ENCODE data around the gene MED7. TPM values are rescaled to one million over a fixed set of nuclear protein-coding genes. Genes with fewer than 3 reads are reported as not detected.

MED7 gene
- total RNA-seq, 1 experiment from 2014 or later = 11.2 TPM

DNA sequence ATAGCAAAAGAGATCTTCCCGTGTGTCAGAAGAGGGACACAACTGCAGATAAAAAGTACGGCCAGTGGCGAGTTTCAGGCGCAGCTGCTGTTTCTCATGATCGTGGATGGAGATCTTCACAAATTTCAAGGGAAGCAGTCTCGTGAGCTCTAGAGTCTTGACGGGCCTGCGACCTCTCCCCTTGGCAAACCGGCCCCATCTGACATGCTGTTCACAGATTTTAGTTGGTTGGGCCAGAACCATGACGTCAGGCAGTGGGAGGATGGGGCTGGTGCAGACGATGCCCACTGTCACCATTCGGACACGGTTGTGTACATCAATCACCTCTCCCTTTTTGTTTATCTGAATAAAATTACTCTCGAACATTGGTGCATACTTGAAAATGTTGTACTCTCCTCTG, 23.0 kb upstream of the MED7 start:
- Mint-ChIP-seq H3K36me3 (peaks cover 20% of the 10 kb centered on the region), H3K9me3 (peaks cover 20% of the 10 kb centered on the region)

DNA sequence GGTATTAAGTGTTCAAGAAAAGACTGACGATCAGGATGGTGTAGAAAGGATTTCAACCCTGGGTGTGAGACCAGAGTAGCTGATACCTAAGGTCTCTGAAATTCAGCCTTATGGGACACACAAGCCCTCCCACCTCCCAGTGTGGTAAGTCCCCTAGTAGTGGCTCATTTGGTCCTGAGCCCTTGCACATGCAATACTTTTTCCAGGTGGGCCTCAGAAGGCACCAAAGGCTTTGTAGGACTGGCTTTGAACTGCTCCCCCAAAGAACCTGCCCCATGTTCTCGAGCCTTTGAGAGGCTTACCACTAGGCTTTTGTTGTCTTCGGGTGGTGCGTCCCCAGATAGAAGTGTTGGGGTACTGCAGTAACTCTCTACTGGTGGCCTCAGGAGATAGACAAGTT, 22.6 kb upstream of the MED7 start:
- CTCF ChIA-PET = no interaction called here
- ATAC-seq (no peak), DNase-seq (ENCODE audit: low spot score) (no peak)
- Mint-ChIP-seq H3K27ac (no peak overlapping the region), H3K9me3 (peaks cover 16% of the 10 kb centered on the region), H3K36me3 (peaks cover 16% of the 10 kb centered on the region), H3K27me3 (ENCODE audit: low read depth) (peaks cover 2% of the 10 kb centered on the region; the same call in 1 of the 2 replicates), H3K4me3 (no peak overlapping the region), H3K4me1 (peaks cover under 1% of the 10 kb centered on the region; the same call in 1 of the 2 replicates)
- POLR2A ChIA-PET = no interaction called here
- TF ChIP-seq, protein P1, sequence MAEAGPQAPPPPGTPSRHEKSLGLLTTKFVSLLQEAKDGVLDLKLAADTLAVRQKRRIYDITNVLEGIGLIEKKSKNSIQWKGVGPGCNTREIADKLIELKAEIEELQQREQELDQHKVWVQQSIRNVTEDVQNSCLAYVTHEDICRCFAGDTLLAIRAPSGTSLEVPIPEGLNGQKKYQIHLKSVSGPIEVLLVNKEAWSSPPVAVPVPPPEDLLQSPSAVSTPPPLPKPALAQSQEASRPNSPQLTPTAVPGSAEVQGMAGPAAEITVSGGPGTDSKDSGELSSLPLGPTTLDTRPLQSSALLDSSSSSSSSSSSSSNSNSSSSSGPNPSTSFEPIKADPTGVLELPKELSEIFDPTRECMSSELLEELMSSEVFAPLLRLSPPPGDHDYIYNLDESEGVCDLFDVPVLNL (CRISPR knock-in tag; IDR thresholded peaks at IDR 0.05; ENCODE audit: borderline replicate concordance, low read depth) = no peak
- TF ChIP-seq, protein P2, sequence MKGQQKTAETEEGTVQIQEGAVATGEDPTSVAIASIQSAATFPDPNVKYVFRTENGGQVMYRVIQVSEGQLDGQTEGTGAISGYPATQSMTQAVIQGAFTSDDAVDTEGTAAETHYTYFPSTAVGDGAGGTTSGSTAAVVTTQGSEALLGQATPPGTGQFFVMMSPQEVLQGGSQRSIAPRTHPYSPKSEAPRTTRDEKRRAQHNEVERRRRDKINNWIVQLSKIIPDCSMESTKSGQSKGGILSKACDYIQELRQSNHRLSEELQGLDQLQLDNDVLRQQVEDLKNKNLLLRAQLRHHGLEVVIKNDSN (CRISPR knock-in tag; IDR thresholded peaks at IDR 0.05) = no peak
- TF ChIP-seq, protein P3, sequence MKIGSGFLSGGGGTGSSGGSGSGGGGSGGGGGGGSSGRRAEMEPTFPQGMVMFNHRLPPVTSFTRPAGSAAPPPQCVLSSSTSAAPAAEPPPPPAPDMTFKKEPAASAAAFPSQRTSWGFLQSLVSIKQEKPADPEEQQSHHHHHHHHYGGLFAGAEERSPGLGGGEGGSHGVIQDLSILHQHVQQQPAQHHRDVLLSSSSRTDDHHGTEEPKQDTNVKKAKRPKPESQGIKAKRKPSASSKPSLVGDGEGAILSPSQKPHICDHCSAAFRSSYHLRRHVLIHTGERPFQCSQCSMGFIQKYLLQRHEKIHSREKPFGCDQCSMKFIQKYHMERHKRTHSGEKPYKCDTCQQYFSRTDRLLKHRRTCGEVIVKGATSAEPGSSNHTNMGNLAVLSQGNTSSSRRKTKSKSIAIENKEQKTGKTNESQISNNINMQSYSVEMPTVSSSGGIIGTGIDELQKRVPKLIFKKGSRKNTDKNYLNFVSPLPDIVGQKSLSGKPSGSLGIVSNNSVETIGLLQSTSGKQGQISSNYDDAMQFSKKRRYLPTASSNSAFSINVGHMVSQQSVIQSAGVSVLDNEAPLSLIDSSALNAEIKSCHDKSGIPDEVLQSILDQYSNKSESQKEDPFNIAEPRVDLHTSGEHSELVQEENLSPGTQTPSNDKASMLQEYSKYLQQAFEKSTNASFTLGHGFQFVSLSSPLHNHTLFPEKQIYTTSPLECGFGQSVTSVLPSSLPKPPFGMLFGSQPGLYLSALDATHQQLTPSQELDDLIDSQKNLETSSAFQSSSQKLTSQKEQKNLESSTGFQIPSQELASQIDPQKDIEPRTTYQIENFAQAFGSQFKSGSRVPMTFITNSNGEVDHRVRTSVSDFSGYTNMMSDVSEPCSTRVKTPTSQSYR (CRISPR knock-in tag; IDR thresholded peaks at IDR 0.05) = no peak
- TF ChIP-seq, protein P4, sequence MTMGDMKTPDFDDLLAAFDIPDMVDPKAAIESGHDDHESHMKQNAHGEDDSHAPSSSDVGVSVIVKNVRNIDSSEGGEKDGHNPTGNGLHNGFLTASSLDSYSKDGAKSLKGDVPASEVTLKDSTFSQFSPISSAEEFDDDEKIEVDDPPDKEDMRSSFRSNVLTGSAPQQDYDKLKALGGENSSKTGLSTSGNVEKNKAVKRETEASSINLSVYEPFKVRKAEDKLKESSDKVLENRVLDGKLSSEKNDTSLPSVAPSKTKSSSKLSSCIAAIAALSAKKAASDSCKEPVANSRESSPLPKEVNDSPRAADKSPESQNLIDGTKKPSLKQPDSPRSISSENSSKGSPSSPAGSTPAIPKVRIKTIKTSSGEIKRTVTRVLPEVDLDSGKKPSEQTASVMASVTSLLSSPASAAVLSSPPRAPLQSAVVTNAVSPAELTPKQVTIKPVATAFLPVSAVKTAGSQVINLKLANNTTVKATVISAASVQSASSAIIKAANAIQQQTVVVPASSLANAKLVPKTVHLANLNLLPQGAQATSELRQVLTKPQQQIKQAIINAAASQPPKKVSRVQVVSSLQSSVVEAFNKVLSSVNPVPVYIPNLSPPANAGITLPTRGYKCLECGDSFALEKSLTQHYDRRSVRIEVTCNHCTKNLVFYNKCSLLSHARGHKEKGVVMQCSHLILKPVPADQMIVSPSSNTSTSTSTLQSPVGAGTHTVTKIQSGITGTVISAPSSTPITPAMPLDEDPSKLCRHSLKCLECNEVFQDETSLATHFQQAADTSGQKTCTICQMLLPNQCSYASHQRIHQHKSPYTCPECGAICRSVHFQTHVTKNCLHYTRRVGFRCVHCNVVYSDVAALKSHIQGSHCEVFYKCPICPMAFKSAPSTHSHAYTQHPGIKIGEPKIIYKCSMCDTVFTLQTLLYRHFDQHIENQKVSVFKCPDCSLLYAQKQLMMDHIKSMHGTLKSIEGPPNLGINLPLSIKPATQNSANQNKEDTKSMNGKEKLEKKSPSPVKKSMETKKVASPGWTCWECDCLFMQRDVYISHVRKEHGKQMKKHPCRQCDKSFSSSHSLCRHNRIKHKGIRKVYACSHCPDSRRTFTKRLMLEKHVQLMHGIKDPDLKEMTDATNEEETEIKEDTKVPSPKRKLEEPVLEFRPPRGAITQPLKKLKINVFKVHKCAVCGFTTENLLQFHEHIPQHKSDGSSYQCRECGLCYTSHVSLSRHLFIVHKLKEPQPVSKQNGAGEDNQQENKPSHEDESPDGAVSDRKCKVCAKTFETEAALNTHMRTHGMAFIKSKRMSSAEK (CRISPR knock-in tag; IDR thresholded peaks at IDR 0.05; ENCODE audit: borderline replicate concordance) = no peak
- TF ChIP-seq ATF1 (CRISPR knock-in tag; IDR thresholded peaks at IDR 0.05) = no peak
- TF ChIP-seq, protein P5, sequence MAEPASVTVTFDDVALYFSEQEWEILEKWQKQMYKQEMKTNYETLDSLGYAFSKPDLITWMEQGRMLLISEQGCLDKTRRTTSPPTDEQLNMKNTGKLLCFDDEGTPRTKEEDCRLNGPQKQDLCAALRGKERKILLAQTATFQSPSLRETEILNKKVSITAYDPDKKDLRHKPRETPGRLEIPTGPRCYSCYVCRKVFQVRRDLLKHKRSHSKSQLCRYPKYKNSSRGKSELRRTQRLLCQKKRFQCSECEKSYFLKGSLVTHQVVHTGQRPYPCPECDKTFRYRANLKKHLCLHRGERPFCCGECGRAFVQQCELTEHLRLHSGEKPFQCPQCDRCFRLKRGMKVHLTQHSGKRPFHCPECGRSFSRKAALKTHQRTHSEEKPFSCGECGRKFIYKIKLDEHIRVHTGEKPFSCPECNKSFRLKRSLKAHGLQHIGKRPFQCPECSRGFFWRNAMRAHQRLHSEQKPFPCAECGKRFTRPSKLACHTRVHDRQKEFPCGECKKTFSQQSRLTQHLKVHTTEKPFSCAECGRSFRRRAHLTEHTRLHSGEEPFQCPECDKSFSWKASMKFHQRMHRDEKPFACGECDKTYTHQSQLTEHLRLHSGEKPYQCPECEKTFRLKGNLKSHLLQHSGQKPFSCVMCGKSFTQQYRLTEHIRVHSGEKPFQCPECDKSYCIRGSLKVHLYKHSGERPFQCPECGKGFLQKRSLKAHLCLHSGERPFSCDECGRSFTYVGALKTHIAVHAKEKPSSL (CRISPR knock-in tag; conservative IDR thresholded peaks at IDR 0.05) = no peak
- TF ChIP-seq, protein P6, sequence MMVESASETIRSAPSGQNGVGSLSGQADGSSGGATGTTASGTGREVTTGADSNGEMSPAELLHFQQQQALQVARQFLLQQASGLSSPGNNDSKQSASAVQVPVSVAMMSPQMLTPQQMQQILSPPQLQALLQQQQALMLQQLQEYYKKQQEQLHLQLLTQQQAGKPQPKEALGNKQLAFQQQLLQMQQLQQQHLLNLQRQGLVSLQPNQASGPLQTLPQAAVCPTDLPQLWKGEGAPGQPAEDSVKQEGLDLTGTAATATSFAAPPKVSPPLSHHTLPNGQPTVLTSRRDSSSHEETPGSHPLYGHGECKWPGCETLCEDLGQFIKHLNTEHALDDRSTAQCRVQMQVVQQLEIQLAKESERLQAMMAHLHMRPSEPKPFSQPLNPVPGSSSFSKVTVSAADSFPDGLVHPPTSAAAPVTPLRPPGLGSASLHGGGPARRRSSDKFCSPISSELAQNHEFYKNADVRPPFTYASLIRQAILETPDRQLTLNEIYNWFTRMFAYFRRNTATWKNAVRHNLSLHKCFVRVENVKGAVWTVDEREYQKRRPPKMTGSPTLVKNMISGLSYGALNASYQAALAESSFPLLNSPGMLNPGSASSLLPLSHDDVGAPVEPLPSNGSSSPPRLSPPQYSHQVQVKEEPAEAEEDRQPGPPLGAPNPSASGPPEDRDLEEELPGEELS (CRISPR knock-in tag; IDR thresholded peaks at IDR 0.05) = no peak
- TF ChIP-seq, protein P7, sequence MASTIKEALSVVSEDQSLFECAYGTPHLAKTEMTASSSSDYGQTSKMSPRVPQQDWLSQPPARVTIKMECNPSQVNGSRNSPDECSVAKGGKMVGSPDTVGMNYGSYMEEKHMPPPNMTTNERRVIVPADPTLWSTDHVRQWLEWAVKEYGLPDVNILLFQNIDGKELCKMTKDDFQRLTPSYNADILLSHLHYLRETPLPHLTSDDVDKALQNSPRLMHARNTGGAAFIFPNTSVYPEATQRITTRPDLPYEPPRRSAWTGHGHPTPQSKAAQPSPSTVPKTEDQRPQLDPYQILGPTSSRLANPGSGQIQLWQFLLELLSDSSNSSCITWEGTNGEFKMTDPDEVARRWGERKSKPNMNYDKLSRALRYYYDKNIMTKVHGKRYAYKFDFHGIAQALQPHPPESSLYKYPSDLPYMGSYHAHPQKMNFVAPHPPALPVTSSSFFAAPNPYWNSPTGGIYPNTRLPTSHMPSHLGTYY (CRISPR knock-in tag; IDR thresholded peaks at IDR 0.05) = no peak
- TF ChIP-seq RELA (CRISPR knock-in tag; IDR thresholded peaks at IDR 0.05; ENCODE audit: borderline replicate concordance) = no peak

More for the DNA sequence above, 23.0 kb upstream of the MED7 start:
- POLR2A ChIA-PET = no interaction called here
- Mint-ChIP-seq H3K4me3 (no peak overlapping the region), H3K27ac (no peak overlapping the region), H3K27me3 (ENCODE audit: low read depth) (peaks cover 6% of the 10 kb centered on the region), H3K4me1 (peaks cover 3% of the 10 kb centered on the region; the same call in 1 of the 2 replicates)
- ATAC-seq (no peak), DNase-seq (ENCODE audit: low spot score) (no peak)
- TF ChIP-seq ZNF219 (CRISPR knock-in tag; IDR thresholded peaks at IDR 0.05; ENCODE audit: borderline replicate concordance) (no peak), TP53 (CRISPR knock-in tag; IDR thresholded peaks at IDR 0.05) (no peak), KAT7 (CRISPR knock-in tag; IDR thresholded peaks at IDR 0.05; ENCODE audit: borderline replicate concordance) (no peak), IRF2 (CRISPR knock-in tag; IDR thresholded peaks at IDR 0.05; ENCODE audit: borderline replicate concordance, low read depth) (no peak)
- TF ChIP-seq, protein P8, sequence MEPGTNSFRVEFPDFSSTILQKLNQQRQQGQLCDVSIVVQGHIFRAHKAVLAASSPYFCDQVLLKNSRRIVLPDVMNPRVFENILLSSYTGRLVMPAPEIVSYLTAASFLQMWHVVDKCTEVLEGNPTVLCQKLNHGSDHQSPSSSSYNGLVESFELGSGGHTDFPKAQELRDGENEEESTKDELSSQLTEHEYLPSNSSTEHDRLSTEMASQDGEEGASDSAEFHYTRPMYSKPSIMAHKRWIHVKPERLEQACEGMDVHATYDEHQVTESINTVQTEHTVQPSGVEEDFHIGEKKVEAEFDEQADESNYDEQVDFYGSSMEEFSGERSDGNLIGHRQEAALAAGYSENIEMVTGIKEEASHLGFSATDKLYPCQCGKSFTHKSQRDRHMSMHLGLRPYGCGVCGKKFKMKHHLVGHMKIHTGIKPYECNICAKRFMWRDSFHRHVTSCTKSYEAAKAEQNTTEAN (CRISPR knock-in tag; IDR thresholded peaks at IDR 0.05) = no peak
- TF ChIP-seq, protein P9, sequence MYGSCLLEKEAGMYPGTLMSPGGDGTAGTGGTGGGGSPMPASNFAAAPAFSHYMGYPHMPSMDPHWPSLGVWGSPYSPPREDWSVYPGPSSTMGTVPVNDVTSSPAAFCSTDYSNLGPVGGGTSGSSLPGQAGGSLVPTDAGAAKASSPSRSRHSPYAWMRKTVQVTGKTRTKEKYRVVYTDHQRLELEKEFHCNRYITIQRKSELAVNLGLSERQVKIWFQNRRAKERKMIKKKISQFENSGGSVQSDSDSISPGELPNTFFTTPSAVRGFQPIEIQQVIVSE (CRISPR knock-in tag; IDR thresholded peaks at IDR 0.05; ENCODE audit: borderline replicate concordance) = no peak
- TF ChIP-seq, protein P10, sequence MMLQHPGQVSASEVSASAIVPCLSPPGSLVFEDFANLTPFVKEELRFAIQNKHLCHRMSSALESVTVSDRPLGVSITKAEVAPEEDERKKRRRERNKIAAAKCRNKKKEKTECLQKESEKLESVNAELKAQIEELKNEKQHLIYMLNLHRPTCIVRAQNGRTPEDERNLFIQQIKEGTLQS (CRISPR knock-in tag; conservative IDR thresholded peaks at IDR 0.05) = no peak
- CTCF ChIA-PET = no interaction called here

All from WTC11 (cell line).